Fibroblast of lung (primary cell): ENCODE data around the gene NEDD4L. TPM values are rescaled to one million over a fixed set of nuclear protein-coding genes. Genes with fewer than 3 reads are reported as not detected.

ENCODE experiments used
- DNase-seq, 2 donors: peaks; one replicate each; pipeline versions ENCODE4 v3.0.0 to v3.0.0-alpha.2; 2010; ENCODE audit warnings: low read depth in 2 of 2
- H2AFZ ChIP-seq: 2 replicates; pipeline ENCODE4 v1.5.1; 2012; ENCODE audit warnings: low read length, control low read depth, inconsistent platforms
- H3K27ac ChIP-seq: 2 replicates; pipeline ENCODE4 v1.5.1; 2011; ENCODE audit warnings: low read length, control low read depth; ENCODE audit not compliant: insufficient read depth
- H3K27me3 ChIP-seq: 2 replicates; pipeline ENCODE4 v1.5.1; 2011; ENCODE audit warnings: mild to moderate bottlenecking, low read length; ENCODE audit not compliant: control insufficient read depth, insufficient read depth
- H3K36me3 ChIP-seq: 2 replicates; pipeline ENCODE4 v1.5.1; 2011; ENCODE audit warnings: low read length; ENCODE audit not compliant: control insufficient read depth, insufficient read depth
- H3K4me1 ChIP-seq: 2 replicates; pipeline ENCODE4 v1.5.1; 2011; ENCODE audit warnings: low read length; ENCODE audit not compliant: control insufficient read depth, insufficient read depth; ENCODE audit errors: extremely low read depth
- H3K4me2 ChIP-seq: 2 replicates; pipeline ENCODE4 v1.5.1; 2011; ENCODE audit warnings: low read length, control low read depth; ENCODE audit not compliant: insufficient read depth; ENCODE audit errors: extremely low read depth
- H3K4me3 ChIP-seq, 4 experiments: fragments of 200-600 bp in 1 of 4; sonication (generic) in 1 of 4; replicated peaks in 1 of 4; 2 replicates each; pipeline ENCODE4 v1.5.1; 2011 to 2016; ENCODE audit warnings: low read length in 4 of 4, low read depth in 3 of 4, mild to moderate bottlenecking in 3 of 4, control low read depth in 2 of 4, inconsistent platforms in 1 of 4, mixed read lengths in 1 of 4; ENCODE audit not compliant: insufficient read depth in 1 of 4; ENCODE audit errors: control extremely low read depth in 1 of 4
- H3K79me2 ChIP-seq: 2 replicates; pipeline ENCODE4 v1.5.1; 2012; ENCODE audit warnings: mild to moderate bottlenecking, low read length, inconsistent platforms; ENCODE audit not compliant: control insufficient read depth, insufficient read depth
- H3K9ac ChIP-seq: 2 replicates; pipeline ENCODE4 v1.5.1; 2011; ENCODE audit warnings: mild to moderate bottlenecking, low read length, control low read depth; ENCODE audit not compliant: insufficient read depth
- H3K9me3 ChIP-seq: 2 replicates; pipeline ENCODE4 v1.5.1; 2012; ENCODE audit warnings: low read depth, low read length; ENCODE audit not compliant: control insufficient read depth, insufficient read depth
- H4K20me1 ChIP-seq: 2 replicates; pipeline ENCODE4 v1.5.1; 2011; ENCODE audit warnings: low read length; ENCODE audit not compliant: control insufficient read depth, insufficient read depth; ENCODE audit errors: extremely low read depth
- CTCF ChIP-seq, 2 donors: IDR thresholded peaks in 1 of 2; conservative IDR thresholded peaks in 1 of 2; 1 replicate in 1 of 2; 2 replicates in 1 of 2; pipeline ENCODE4 v1.5.1; 2011 to 2012; ENCODE audit warnings: low read length in 2 of 2, control low read depth in 1 of 2, inconsistent platforms in 1 of 2, low read depth in 1 of 2, mild to moderate bottlenecking in 1 of 2
- EZH2 ChIP-seq: IDR thresholded peaks from 2 replicates; pipeline ENCODE4 v1.5.1; 2012; ENCODE audit warnings: low read length, control low read depth, mild to moderate bottlenecking; ENCODE audit errors: missing control alignments
- polyA plus RNA-seq, 2 donors: library from polyadenylated mRNA; depleted of rRNA in 1 of 2; stranded (reverse) in 1 of 2; unstranded in 1 of 2; fragments of >200 nt; gene quantifications; 2 replicates each; pipeline ENCODE4 v1.2.1, GENCODE V29; 2011 to 2012; ENCODE audit warnings: missing spikeins in 1 of 2
- total RNA-seq: library from RNA; depleted of rRNA; stranded (reverse); fragments of >200 nt; gene quantifications from 2 replicates; pipeline ENCODE4 v1.2.1, GENCODE V29; 2014

NEDD4L gene
- total and polyA plus RNA-seq, 2 donors (not counting 1 experiment from before 2014, with no cell fraction given), result 5.5 to 18.7 TPM

- no peak for DNase-seq
- H4K20me1 ChIP-seq, result no peaks in the 10 kb centered on the region
- H3K79me2 ChIP-seq, result no peaks in the 10 kb centered on the region
Observed at GRCh38 chr18:58158008-58158407, 114.0 kb downstream of the NEDD4L start.

GRCh38 chr18:58158459-58158858 is 114.4 kb downstream of the NEDD4L start:
- no peaks in the 10 kb centered on the region for H4K20me1 ChIP-seq
- H3K79me2 ChIP-seq, result no peaks in the 10 kb centered on the region
- no peak overlapping the region for H3K4me3 ChIP-seq
- TF ChIP-seq CTCF (conservative IDR thresholded peaks at IDR 0.05 in 1 of 2, IDR thresholded peaks at IDR 0.05 in 1 of 2; ENCODE audit: low read depth in 1 of 2, low read length in 2 of 2) (no peak), EZH2 (no peak)
- H3K4me2 ChIP-seq, result no peak overlapping the region
- no peak overlapping the region for H2AFZ ChIP-seq
- no peak for DNase-seq
- no peaks in the 10 kb centered on the region for H3K9me3 ChIP-seq
- no peaks in the 10 kb centered on the region for H3K27me3 ChIP-seq
- H3K36me3 ChIP-seq, result no peaks in the 10 kb centered on the region
- no peak overlapping the region for H3K27ac ChIP-seq
- no peak overlapping the region for H3K9ac ChIP-seq
- no peaks in the 10 kb centered on the region for H3K4me1 ChIP-seq

More at GRCh38 chr18:58158008-58158407, 114.0 kb downstream of the NEDD4L start:
- no peak overlapping the region for H3K4me3 ChIP-seq
- H3K9ac ChIP-seq, result no peak overlapping the region
- H3K27ac ChIP-seq, result no peak overlapping the region
- no peaks in the 10 kb centered on the region for H3K27me3 ChIP-seq
- no peaks in the 10 kb centered on the region for H3K9me3 ChIP-seq
- H3K36me3 ChIP-seq, result no peaks in the 10 kb centered on the region
- H3K4me2 ChIP-seq, result no peak overlapping the region
- no peaks in the 10 kb centered on the region for H3K4me1 ChIP-seq
- no peak for TF ChIP-seq EZH2
- no peak for TF ChIP-seq CTCF (conservative IDR thresholded peaks at IDR 0.05 in 1 of 2, IDR thresholded peaks at IDR 0.05 in 1 of 2; ENCODE audit: low read depth in 1 of 2, low read length in 2 of 2)
- H2AFZ ChIP-seq, result no peak overlapping the region

- Histone ChIP-seq H3K4me1 (no peaks in the 10 kb centered on the region), H3K9me3 (no peaks in the 10 kb centered on the region), H3K36me3 (no peaks in the 10 kb centered on the region), H3K27ac (no peak overlapping the region), H3K27me3 (no peaks in the 10 kb centered on the region), H4K20me1 (no peaks in the 10 kb centered on the region), H3K4me3 (no peak overlapping the region), H3K79me2 (no peaks in the 10 kb centered on the region), H2AFZ (no peak overlapping the region), H3K4me2 (no peak overlapping the region), H3K9ac (no peak overlapping the region)
- DNase-seq, result peak in 1 of 2 donors; percentile 21
- no peak for TF ChIP-seq EZH2
- no peak for TF ChIP-seq CTCF (conservative IDR thresholded peaks at IDR 0.05 in 1 of 2, IDR thresholded peaks at IDR 0.05 in 1 of 2; ENCODE audit: low read depth in 1 of 2, low read length in 2 of 2)
Observed at GRCh38 chr18:58161659-58162058, 117.6 kb downstream of the NEDD4L start.
